ENCODE data around the gene PRKD2.
"Not testable (repeated sequence)": the region's sequence is repeated elsewhere in the genome, so short reads cannot be mapped to it uniquely, and the experiment has no call there.

The PRKD2 gene

DNA sequence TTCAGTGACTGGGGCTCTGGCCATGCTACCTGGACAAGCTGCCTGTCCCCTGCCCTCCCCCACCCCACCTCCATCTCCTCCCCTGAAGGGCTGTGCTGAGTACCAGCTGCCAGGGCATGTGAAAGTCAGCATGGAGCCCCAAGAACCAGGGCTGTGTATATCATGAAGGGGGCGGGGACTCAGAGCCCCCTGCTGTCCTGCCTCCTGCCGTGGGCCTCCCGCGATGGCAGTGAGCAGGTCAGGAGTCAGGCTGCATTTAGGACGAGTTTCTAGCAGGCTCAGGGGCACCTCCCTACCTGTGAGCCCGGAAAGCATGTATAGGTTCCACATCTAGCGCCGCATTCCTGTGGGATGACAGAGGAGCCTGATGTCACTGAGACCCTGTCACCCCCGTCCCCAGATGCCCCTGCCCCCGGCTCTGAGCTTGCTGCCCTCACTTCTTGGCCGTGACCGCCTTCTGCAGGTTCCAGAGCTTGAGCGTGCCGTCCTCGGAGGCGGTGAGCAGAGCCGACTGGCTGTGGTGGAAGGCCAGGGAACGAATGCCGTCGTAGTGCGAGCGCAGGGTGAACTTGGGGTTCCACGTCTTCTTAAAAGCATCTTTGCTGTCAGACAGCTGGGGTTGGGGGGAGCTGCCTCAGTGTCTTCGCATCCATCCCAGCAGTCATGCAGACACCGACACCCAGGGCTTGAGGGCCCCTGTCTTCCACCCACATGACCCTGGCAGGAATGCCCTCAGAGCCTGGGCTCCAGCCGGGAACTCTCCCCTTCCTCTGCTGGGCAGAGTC, 8.3 kb upstream of the PRKD2 start:
- DNase-seq (ENCODE audit: low read depth in 2 of 2): no peak

- DNase-seq (ENCODE audit: low read depth in 2 of 2): no peak
Observed at GRCh38 chr19:46724468-46724867, 7.6 kb upstream of the PRKD2 start.

DNA sequence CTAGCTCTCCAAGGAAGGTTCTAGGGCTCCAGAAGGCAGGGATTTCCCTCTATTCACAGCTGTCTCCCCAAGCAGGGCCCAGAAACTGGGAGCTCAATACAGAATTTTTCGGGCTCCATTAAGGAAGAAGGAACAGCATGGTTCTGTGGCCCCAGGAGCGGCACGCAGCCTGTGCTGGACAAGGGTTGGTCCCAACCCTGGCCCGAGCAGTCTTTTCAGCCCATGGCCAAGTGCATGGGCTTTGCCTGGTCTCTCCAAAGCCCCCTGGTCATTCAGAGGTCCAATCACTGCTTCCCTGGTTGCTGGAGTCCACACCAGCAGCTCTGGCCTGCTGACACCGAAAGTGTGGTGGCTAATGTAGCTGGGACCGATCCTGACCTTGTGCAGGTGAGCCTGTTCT, 6.6 kb upstream of the PRKD2 start:
- DNase-seq (ENCODE audit: low read depth in 2 of 2): no peak

GRCh38 chr19:46723023-46723461, 6.1 kb upstream of the PRKD2 start:
- no peak for DNase-seq (ENCODE audit: low read depth in 2 of 2)

DNA sequence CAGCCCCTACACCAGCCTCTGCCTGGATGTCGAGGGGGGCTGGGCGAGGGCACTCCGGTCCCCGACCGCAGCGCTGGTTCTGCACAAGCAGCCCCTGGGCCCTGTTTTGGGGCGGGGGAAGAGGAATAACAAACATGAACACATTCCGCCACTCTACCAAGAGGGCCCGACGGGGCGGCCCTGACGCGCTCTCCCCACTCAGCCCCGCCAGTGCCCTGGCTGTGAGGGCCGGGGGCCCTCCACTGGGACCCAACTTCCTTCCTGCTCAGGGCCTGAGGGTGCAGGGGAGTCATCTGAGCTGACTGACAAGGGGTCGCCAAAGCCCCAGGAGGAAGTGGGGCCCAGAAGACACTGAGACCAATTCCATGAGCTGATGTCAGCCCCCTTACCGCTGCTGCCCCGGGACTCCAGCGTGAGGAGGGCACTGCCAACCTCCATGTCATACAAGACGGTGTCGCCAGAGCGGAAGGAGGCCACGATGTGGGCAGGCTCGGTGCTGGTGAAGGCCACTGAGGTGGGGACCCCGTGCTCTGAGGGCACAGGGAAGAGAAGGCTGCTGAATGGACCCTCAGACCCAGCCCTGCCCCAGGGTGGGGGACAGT, 5.6 kb upstream of the PRKD2 start:
- DNase-seq (ENCODE audit: low read depth in 2 of 2): no peak

DNA sequence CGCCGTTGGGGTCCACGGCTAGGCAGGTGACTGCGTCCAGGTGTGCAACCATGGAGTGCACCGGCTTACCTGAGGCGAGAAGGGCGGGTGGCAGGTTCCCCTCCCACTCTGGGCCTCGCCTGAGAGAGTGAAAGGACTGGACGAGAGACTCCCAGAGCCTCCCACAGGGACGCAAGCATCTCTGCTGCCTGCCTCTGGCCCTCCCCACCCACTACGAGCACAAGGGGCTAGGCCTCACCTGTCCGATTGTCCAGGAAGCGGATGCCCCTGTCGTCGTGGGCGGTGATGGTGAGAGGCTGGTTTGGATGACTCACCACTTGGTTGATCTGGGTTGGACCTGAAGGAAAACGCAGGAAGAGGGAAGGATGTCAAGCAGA, 5.1 kb upstream of the PRKD2 start:
- DNase-seq (ENCODE audit: low read depth in 2 of 2): no peak

GRCh38 chr19:46721269-46722003, 4.5 kb upstream of the PRKD2 start:
- no peak for DNase-seq (ENCODE audit: low read depth in 2 of 2)

DNA sequence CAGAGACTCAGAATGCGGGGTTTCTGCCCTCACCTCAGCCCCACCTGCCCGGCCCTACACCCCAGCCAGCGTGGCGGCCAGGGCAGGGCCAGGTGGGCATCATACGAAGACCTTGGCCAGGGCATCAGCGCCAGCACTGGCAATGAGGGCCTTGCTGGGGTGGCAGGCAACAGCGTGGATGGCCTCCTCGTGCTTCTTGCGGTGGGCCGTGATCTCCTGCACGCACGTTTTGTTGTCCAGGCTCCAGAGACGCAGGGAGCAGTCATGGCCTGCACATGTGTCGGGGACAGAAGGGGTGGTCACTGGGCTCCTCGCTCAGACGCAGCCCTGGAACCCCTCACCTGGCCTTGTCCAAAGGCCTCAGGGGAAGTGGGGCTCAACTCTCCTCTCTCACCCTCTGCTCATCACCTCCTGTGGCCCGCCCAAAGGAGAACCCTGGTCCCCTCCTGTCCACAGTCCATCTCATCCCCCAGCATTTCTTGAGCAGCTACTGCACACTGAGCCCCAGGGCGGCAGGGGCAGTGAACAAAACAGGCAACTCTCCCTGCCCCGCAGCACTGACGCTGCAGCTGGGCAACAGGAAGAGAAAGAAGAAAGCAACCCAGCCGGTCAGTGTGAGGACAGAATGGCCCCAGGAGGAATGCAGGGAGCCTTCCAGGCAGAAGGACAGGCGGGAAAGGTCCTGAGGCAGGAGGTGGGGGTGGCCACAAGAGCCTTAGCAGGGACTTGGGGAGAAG, 3.8 kb upstream of the PRKD2 start:
- no peak for DNase-seq (ENCODE audit: low read depth in 2 of 2)

DNA sequence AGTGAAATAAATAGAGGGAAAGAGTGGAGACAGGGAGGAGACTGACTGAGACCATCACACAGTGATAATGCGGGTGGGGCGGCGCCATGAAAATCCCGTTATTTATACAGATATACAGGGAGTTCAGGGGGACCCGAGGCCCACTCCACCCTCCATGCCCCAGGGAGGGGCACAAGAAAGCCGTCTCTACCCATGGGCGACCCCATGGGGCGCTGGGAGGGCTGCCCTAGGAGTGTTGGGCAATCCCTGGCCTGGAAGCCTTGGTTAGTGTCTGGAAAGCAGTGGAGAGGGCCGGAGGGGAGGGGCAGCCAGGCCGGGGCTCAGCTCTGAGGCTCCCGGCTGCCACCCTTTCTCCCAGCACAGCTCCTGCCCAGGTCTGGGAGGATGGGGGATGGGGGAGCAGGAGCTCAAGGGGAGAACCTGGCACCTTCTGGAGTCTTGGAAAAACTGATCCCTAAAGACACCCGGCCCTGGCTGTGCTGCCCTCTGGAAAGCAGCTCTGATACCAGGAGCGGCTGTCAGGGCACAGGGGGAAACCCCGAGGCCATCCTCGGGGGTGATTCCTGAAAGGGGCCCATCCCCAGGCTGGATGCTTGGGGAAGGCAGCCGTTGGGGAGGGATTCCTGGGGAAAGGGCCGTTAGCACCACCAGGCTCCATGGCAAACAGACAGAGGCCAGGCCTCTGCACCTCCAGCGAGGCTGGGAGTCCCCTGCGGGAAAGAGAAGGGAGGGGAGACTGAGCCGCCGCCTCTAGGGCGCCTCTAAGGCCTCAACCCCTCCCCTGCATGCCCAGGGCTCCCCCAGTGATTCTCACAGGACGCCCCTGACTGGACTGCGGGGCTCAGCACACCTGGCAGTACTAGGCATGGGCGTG, 3.0 kb upstream of the PRKD2 start:
- no peak for DNase-seq (ENCODE audit: low read depth in 2 of 2)

DNA sequence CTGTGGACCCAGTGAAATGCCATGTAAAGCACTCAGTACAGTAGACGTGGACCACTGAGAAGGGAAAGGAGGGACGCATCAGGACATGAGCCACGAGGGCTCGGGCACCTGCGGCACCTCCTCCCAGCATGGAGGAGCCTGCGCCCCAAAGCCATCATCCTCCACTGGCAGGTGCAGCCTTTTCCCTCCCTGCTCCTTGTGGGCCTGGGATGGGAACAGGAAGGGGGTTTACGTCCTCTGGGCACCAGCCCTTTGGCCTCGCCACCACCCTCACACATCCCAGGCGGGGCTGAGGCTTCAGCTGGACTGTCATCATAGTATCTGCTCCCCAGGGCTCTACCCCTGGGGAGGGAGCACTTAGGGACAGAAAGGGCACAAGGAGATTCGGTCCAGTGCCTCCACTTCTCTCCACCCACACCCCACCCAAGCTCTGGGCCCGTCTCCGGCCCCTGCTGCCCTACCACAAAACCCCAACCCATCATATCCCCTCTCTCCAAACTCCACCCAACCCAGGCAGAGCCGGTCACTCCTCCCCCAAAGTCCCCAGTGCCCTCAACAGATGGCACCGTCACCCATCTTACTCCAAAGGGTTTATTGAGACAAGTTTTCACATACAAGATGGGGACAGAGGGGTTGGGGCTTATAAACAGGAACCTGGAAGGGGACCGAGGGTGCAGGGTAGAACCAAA, 2.2 kb upstream of the PRKD2 start:
- DNase-seq (ENCODE audit: low read depth in 2 of 2): no peak

DNA sequence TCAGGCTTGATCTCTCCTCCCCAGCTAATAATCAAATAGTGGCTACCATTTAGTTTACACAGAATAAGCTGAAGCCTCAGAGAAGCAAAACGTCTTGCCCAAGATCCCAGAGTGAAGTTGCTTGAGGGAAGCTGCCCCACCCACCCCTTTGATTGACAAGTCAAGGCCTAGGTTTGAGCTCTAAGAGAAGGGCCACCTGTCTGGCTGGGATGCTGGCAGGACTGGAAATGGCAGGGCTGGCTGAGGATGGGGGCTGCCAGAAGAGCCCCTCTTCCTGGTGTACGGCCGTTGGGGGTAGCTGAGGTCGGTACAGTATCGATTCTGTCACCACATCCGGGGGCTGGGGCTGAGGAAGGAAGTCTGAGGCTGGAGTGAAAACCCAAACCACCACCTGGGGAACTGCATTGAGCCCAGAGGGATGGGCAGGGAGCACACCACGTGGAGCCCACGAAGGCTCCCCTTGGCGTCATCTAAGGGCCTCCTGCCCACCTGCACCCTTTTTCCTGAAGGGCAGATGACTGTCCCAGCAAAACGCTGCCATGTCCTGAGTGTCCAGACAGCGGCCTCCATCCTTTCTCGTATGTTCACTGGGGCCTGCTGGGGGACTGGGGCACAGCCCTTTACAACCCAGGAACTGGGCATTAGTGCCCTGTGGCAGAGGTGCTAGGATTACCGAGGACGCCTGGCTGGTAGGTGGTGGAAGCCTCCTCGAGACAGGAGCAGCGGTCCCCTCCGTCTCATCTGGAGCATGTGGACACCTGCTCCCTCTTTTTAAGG, 1.4 kb upstream of the PRKD2 start:
- DNase-seq (ENCODE audit: low read depth in 2 of 2): peak in 1 of 2 experiments; percentile 47

DNA sequence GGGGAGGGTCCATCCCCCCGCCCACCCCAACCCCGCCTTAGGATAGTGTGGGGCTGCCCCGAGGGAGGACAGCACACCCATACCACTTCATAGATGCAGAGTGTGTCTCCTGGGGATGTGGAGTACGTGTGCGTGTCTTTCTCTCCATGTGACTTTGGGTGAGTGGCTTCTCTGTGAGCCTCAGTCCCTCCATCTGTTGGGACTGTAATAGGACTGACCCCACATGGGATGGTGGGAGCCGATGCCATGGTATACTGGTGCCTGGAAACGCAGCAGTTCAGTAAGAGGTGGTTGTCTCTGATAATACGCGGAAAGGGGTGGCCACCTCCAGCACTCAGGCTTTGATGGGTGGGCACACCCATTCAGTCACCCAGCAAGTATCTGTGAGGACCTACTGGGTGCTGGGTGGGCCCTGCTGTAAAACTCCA, 816 bp upstream of the PRKD2 start:
- no peak for DNase-seq (ENCODE audit: low read depth in 2 of 2)

- no peak for DNase-seq (ENCODE audit: low read depth in 2 of 2)
Observed at GRCh38 chr19:46716672-46717033, 261 bp downstream of the PRKD2 start.

- no peak for DNase-seq (ENCODE audit: low read depth in 2 of 2)
Observed at GRCh38 chr19:46715975-46716671, 791 bp downstream of the PRKD2 start.

DNA sequence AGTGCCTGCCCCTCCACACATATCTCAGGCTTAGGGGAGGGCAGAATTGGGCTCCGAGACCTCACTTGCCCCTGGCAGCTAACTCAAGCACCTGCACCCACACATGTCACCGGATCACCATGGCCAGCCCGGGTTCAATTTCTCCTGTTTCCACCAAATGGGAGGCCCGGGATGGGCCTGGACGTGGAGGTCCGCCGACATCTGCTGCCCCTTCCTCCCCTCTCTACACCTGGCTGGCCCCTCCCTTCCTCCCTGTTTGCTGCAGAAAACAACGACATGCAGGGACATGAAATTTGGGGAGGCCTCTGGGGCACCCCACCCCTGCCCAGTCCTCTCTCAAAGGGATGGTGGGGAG, 1.3 kb downstream of the PRKD2 start:
- no peak for DNase-seq (ENCODE audit: low read depth in 2 of 2)

DNA sequence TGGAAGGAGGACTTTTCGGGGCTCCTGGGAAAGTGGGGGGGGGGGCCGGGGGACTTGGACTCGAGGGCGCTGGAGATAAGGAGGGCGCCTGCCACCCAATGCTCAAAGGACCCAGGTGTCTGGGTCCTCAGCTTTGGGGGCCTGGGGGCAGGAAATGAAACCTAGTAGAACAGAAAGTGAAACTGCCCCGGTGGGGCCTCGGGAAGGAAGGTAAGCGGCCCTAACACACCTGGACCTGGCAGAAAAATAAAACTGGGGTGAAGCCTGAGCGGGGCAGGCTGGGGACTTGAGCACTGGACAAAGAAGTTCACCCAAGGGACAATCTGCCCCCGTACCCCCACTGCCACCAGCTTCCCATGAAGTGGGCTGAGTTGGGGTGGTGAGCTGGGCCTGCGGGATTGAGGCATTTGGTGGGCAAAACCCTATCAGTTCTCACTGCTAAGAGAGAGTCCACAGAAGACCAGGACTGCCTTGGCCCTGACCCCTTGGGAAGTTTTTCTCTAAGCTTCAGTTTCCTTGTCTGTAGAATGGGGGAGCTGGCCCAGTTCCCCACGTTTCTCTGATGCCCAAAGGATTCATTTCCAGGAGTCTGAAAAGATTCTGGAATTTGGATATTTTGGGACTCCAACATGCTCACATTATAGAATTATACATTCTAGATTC, 2.3 kb downstream of the PRKD2 start:
- DNase-seq (ENCODE audit: low read depth in 2 of 2): peak in 1 of 2 experiments; percentile 41

DNA sequence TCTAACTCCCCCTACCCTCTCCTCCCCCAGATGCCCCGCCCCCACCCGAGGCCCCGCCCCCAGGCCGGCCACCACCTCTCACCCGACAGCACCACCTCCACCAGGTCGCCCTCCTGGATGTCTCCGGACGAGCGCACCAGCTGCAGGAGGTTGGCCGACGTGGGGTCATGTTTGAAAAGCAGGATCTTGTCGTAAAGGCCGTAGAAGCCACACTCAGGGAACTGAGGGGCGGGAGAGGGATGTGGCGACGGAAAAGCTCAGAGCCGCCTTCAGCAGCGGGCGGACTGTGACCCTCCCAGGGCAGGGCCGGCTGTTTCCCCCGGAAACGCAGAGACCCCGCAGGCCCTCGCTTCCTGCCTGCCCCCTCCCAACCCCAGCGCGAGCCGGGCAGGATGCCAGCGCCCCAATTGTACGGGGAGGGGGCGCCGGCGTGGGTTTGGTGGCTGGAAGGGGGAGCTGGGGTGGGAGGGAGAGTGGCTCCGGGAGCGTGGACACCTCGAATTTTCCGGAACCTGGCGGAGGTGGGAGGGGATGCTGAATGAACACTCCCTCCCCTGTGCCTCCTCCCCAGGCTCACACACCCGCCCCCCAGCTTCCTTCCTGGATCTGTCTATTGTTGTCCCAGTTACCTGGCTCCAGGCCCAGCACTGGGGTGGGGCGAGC, 3.0 kb downstream of the PRKD2 start:
- peak in 1 of 2 experiments; percentile 65 for DNase-seq (ENCODE audit: low read depth in 2 of 2)

DNA sequence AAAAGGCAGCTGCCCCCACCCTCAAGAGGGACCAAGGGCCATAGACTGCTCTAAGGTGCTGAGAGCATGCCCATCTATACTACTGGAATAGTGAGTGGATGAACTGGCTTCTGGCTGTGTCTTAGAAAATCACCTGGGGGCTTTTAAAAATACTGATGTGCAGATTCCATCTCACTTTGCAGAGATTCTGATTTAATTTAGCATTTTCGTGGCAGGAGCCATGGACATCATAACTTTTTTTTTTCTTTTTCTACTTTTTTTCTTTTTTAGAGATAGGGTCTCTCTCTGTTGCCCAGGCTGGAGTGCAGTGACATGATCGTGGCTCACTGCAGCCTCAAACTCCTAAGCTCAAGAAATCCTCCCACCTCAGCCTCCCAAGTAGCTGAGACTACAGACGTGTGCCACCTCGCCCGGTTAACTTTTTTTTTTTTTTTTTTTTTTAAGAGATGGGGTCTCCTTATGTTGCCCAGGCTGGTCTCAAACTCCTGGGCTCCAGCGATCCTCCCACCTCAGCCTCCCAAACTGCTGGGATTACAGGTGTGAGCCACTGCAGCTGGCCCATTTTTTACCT, 4.1 kb downstream of the PRKD2 start:
- DNase-seq (ENCODE audit: low read depth in 2 of 2): not testable (repeated sequence)

Data from stimulated activated CD4-positive, alpha-beta T cell treated with anti-CD3 and anti-CD28 coated beads, Interleukin-12 subunit alpha, Interleukin-12 subunit beta, amount 100 ng/mL, for 24 hours (primary cell).